Lower leg skin (tissue), 4 donors: ENCODE measurements around the gene NUDT9. TPM values are rescaled to one million over a fixed set of nuclear protein-coding genes. Genes with fewer than 3 reads are reported as not detected.

Experiments used
- DNase-seq, 2 donors: peaks; one replicate each; pipeline ENCODE4 v3.0.0-alpha.2; 2019; ENCODE audit warnings: low spot score in 2 of 2
- H3K4me3 ChIP-seq: fragments of 200-600 bp; sonication (generic); 2 replicates; pipeline ENCODE4 v1.5.1; 2017; ENCODE audit warnings: mild to moderate bottlenecking, low read depth; ENCODE audit not compliant: poor library complexity, severe bottlenecking
- POLR2A ChIP-seq, 2 donors: fragments of 450-650 bp; IDR thresholded peaks; one replicate each; pipeline ENCODE4 v1.6.1; 2016 to 2017; ENCODE audit warnings: antibody characterized with exemption in 2 of 2, mild to moderate bottlenecking in 1 of 2, moderate library complexity in 1 of 2
- WGBS, 2 donors: methylation state at CpG; one replicate each; pipeline ENCODE4 v1.1.5; 2018; 5-methylcytosine and 5-hydroxymethylcytosine counted together
- intact Hi-C: fragments of 100-400 bp; cut with DNase I; formaldehyde crosslinking; loops from one replicate; pipeline ENCODE4 v1.15.0; 2023; ENCODE audit warnings: low total_unique reads
- total RNA-seq, 4 donors: library from RNA; depleted of rRNA; stranded (reverse); fragments of >200 nt; gene quantifications; one replicate each; pipeline ENCODE4 v1.1.0, GENCODE V29; 2016
- TF ChIP-seq, protein P1 (sequence below), 3 donors: fragments of 450-650 bp; IDR thresholded peaks; one replicate each; pipeline ENCODE4 v1.5.1; 2016; ENCODE audit warnings: antibody characterized with exemption in 3 of 3, mild to moderate bottlenecking in 3 of 3, moderate library complexity in 2 of 3

Gene NUDT9
- total RNA-seq, 4 donors from 2014 or later: 12.5 to 30.9 (median 21.7) TPM

GRCh38 chr4:87505862-87506261 lies 83.5 kb downstream of the NUDT9 start:
- intact Hi-C loops: no loop called here
- no peak for TF ChIP-seq POLR2A (IDR thresholded peaks at IDR 0.05)
- TF ChIP-seq, protein P1, sequence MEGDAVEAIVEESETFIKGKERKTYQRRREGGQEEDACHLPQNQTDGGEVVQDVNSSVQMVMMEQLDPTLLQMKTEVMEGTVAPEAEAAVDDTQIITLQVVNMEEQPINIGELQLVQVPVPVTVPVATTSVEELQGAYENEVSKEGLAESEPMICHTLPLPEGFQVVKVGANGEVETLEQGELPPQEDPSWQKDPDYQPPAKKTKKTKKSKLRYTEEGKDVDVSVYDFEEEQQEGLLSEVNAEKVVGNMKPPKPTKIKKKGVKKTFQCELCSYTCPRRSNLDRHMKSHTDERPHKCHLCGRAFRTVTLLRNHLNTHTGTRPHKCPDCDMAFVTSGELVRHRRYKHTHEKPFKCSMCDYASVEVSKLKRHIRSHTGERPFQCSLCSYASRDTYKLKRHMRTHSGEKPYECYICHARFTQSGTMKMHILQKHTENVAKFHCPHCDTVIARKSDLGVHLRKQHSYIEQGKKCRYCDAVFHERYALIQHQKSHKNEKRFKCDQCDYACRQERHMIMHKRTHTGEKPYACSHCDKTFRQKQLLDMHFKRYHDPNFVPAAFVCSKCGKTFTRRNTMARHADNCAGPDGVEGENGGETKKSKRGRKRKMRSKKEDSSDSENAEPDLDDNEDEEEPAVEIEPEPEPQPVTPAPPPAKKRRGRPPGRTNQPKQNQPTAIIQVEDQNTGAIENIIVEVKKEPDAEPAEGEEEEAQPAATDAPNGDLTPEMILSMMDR (IDR thresholded peaks at IDR 0.05): no peak
- H3K4me3 ChIP-seq: no peak overlapping the region
- no peak for DNase-seq
- WGBS, 2 donors: 85 to 88% methylated on average over 3 of the region's 3 CpGs

- intact Hi-C loops: no loop called here
- DNase-seq: no peak
- TF ChIP-seq, protein P1 (IDR thresholded peaks at IDR 0.05): no peak
- TF ChIP-seq POLR2A (IDR thresholded peaks at IDR 0.05): no peak
- no peak overlapping the region for H3K4me3 ChIP-seq
- 49 to 50% methylated on average over 4 of the region's 4 CpGs for WGBS, 2 donors
These were observed 84.8 kb downstream of the NUDT9 start for GRCh38 chr4:87506974-87507701.

Other genes with a start within 250 kb of the NUDT9 start
- 10 to 100 TPM in 1 of 4 donors, 1 to 10 TPM in 3; 6.2 to 11.5 (median 8.3) TPM for gene KLHL8, start 202.0 kb upstream of the NUDT9 start, total RNA-seq
- gene HSD17B13, start 99.7 kb upstream of the NUDT9 start, total RNA-seq: 10 to 100 TPM in 2 of 4 donors, 1 to 10 TPM in 1, under 1 TPM in 1; 0.55 to 76.4 (median 34.8) TPM
- 10 to 100 TPM; 15.3 to 33.6 (median 23.2) TPM for gene HSD17B11, start 31.4 kb upstream of the NUDT9 start, total RNA-seq
- gene SPARCL1, start 106.8 kb downstream of the NUDT9 start, total RNA-seq: 100 to 1,000 TPM in 2 of 4 donors, 10 to 100 TPM in 2; 66.2 to 259 (median 117) TPM
- gene DSPP, start 186.0 kb downstream of the NUDT9 start, total RNA-seq: not detected
- not detected for gene DMP1, start 227.7 kb downstream of the NUDT9 start, total RNA-seq